WTC11 (cell line): ENCODE measurements around the gene FBLN2. TPM values are rescaled to one million over a fixed set of nuclear protein-coding genes. Genes with fewer than 3 reads are reported as not detected.

Experiments used
- ATAC-seq: fragments of 200-7000 bp; cut with Tn5 transposase; 2 replicates; pipeline ENCODE4 v1.10.0; 2021; ENCODE audit warnings: mild to moderate bottlenecking, moderate library complexity
- CTCF ChIA-PET: fragments of 300-600 bp; sonication (Branson Sonifier 250); formaldehyde crosslinking; loops from one replicate; lab custom pipeline; 2021; ENCODE audit warnings: antibody characterized with exemption; lab: Charles Lee
- POLR2A ChIA-PET: fragments of 350-600 bp; sonication (Branson Sonifier 250); formaldehyde crosslinking; loops from one replicate; lab custom pipeline; 2021; ENCODE audit warnings: antibody characterized with exemption; lab: Charles Lee
- DNase-seq: peaks from one replicate; pipeline ENCODE4 v3.0.0; 2021; ENCODE audit warnings: low spot score
- H3K27ac Mint-ChIP-seq: 2 replicates; pipeline ENCODE4 v1.8.0; 2021; ENCODE audit warnings: mixed read lengths
- H3K27me3 Mint-ChIP-seq: 2 replicates; pipeline ENCODE4 v1.8.0; 2021; ENCODE audit warnings: low read depth, mild to moderate bottlenecking, moderate library complexity, mixed read lengths
- H3K36me3 Mint-ChIP-seq: 2 replicates; pipeline ENCODE4 v1.8.0; 2021; ENCODE audit warnings: mixed read lengths
- H3K4me1 Mint-ChIP-seq: 2 replicates; pipeline ENCODE4 v1.8.0; 2022; ENCODE audit warnings: mixed read lengths
- H3K4me3 Mint-ChIP-seq: 2 replicates; pipeline ENCODE4 v1.8.0; 2021; ENCODE audit warnings: mild to moderate bottlenecking, moderate library complexity, mixed read lengths
- H3K9me3 Mint-ChIP-seq: 2 replicates; pipeline ENCODE4 v1.8.0; 2021; ENCODE audit warnings: mixed read lengths
- AR ChIP-seq: fragments of 250-450 bp; sonication (Bioruptor Pico); IDR thresholded peaks from 2 replicates; pipeline ENCODE4 v1.9.0; 2021; ENCODE audit warnings: mild to moderate bottlenecking
- ATF2 ChIP-seq: sonication (generic); formaldehyde crosslinking; IDR thresholded peaks from 2 replicates; pipeline ENCODE4 v1.8.1; 2022; ENCODE audit warnings: low read depth, missing genetic modification reagents, borderline replicate concordance
- ATF3 ChIP-seq: sonication (generic); formaldehyde crosslinking; conservative IDR thresholded peaks from 2 replicates; pipeline ENCODE4 v1.8.1; 2022; ENCODE audit warnings: mild to moderate bottlenecking, missing genetic modification reagents
- CREB1 ChIP-seq: sonication (generic); formaldehyde crosslinking; IDR thresholded peaks from 2 replicates; pipeline ENCODE4 v1.8.0; 2023; ENCODE audit warnings: mild to moderate bottlenecking, missing genetic modification reagents
- CREM ChIP-seq: sonication (generic); formaldehyde crosslinking; IDR thresholded peaks from 2 replicates; pipeline ENCODE4 v1.8.1; 2022; ENCODE audit warnings: mild to moderate bottlenecking, missing genetic modification reagents, moderate library complexity
- E2F4 ChIP-seq: sonication (generic); formaldehyde crosslinking; IDR thresholded peaks from 2 replicates; pipeline ENCODE4 v1.8.1; 2022; ENCODE audit warnings: low read depth, mild to moderate bottlenecking, moderate library complexity, missing genetic modification reagents, borderline replicate concordance
- E2F5 ChIP-seq: sonication (generic); formaldehyde crosslinking; IDR thresholded peaks from 2 replicates; pipeline ENCODE4 v1.8.1; 2022; ENCODE audit warnings: mild to moderate bottlenecking, moderate library complexity, missing genetic modification reagents
- GTF2I ChIP-seq: fragments of 250-450 bp; sonication (Bioruptor Pico); conservative IDR thresholded peaks from 2 replicates; pipeline ENCODE4 v1.4.0; 2021; ENCODE audit warnings: mild to moderate bottlenecking
- KAT7 ChIP-seq: sonication (generic); formaldehyde crosslinking; IDR thresholded peaks from 2 replicates; pipeline ENCODE4 v1.8.1; 2023; ENCODE audit warnings: missing genetic modification reagents, mild to moderate bottlenecking, borderline replicate concordance
- MLX ChIP-seq: sonication (generic); formaldehyde crosslinking; IDR thresholded peaks from 2 replicates; pipeline ENCODE4 v1.8.1; 2023; ENCODE audit warnings: mild to moderate bottlenecking, missing genetic modification reagents, moderate library complexity
- MYBL2 ChIP-seq: sonication (generic); formaldehyde crosslinking; IDR thresholded peaks from 2 replicates; pipeline ENCODE4 v1.8.1; 2023; ENCODE audit warnings: mild to moderate bottlenecking, moderate library complexity, missing genetic modification reagents
- NFYB ChIP-seq: sonication (generic); formaldehyde crosslinking; conservative IDR thresholded peaks from 2 replicates; pipeline ENCODE4 v1.8.0; 2022; ENCODE audit warnings: low read depth, missing genetic modification reagents
- NR2C2 ChIP-seq: sonication (generic); formaldehyde crosslinking; IDR thresholded peaks from 2 replicates; pipeline ENCODE4 v1.8.0; 2022; ENCODE audit warnings: mild to moderate bottlenecking, missing genetic modification reagents
- OVOL2 ChIP-seq: fragments of 250-450 bp; sonication (Bioruptor Pico); IDR thresholded peaks from 2 replicates; pipeline ENCODE4 v1.9.0; 2021; ENCODE audit warnings: mild to moderate bottlenecking, borderline replicate concordance
- SP1 ChIP-seq: sonication (generic); formaldehyde crosslinking; conservative IDR thresholded peaks from 2 replicates; pipeline ENCODE4 v1.8.1; 2022; ENCODE audit warnings: missing genetic modification reagents
- STAT6 ChIP-seq: sonication (generic); formaldehyde crosslinking; conservative IDR thresholded peaks from 2 replicates; pipeline ENCODE4 v1.8.1; 2023; ENCODE audit warnings: mild to moderate bottlenecking, low read depth, missing genetic modification reagents, moderate library complexity
- ZMAT4 ChIP-seq: fragments of 250-450 bp; sonication (Bioruptor Pico); IDR thresholded peaks from 2 replicates; pipeline ENCODE4 v1.9.0; 2021; ENCODE audit warnings: mild to moderate bottlenecking
- ZNF416 ChIP-seq: fragments of 250-450 bp; sonication (Bioruptor Pico); IDR thresholded peaks from 2 replicates; pipeline ENCODE4 v1.9.0; 2021; ENCODE audit warnings: mild to moderate bottlenecking, inconsistent platforms
- total RNA-seq: library from RNA; stranded (reverse); gene quantifications from 3 replicates; pipeline ENCODE4 v1.2.3, GENCODE V29; 2021

The FBLN2 gene
- total RNA-seq, 1 experiment from 2014 or later, result 20.7 TPM

GRCh38 chr3:13557926-13558325, 9.0 kb downstream of the FBLN2 start (continued):
- no peak for TF ChIP-seq ZNF416 (CRISPR knock-in tag)

GRCh38 chr3:13558651-13559050, 9.7 kb downstream of the FBLN2 start:
- POLR2A ChIA-PET, result no interaction called here
- no peaks in the 10 kb centered on the region for H3K36me3 Mint-ChIP-seq
- CTCF ChIA-PET, result interaction anchor here (1.1 to 1.5 kb wide), 3 partner anchors 62 to 90 kb away, joined by 3 to 4 read pairs (median 3); no protein-coding TSS in a partner anchor
- TF ChIP-seq E2F5 (CRISPR knock-in tag) (no peak), ZMAT4 (CRISPR knock-in tag) (no peak), STAT6 (no peak), CREB1 (CRISPR knock-in tag) (no peak), OVOL2 (CRISPR knock-in tag) (no peak), AR (CRISPR knock-in tag) (no peak), NFYB (CRISPR knock-in tag) (no peak)
- H3K4me3 Mint-ChIP-seq, result no peak overlapping the region
- no peak overlapping the region for H3K27ac Mint-ChIP-seq
- no peak for ATAC-seq
- no peaks in the 10 kb centered on the region for H3K27me3 Mint-ChIP-seq
- no peak for DNase-seq
- H3K9me3 Mint-ChIP-seq, result no peaks in the 10 kb centered on the region
- H3K4me1 Mint-ChIP-seq, result peaks cover 16% of the 10 kb centered on the region

- ChIA-PET CTCF (interaction anchor here (0.8 to 1.5 kb wide), 4 partner anchors 9 to 89 kb away, joined by 3 to 4 read pairs (median 3); no protein-coding TSS in a partner anchor), POLR2A (interaction anchor here (1.0 kb wide), 1 partner anchor 464 kb away, joined by 3 read pairs; no protein-coding TSS in a partner anchor)
- no peaks in the 10 kb centered on the region for H3K27me3 Mint-ChIP-seq
- DNase-seq (no peak), ATAC-seq (no peak)
- H3K4me1 Mint-ChIP-seq, result peaks cover 21% of the 10 kb centered on the region
- H3K9me3 Mint-ChIP-seq, result no peaks in the 10 kb centered on the region
- no peak overlapping the region for H3K4me3 Mint-ChIP-seq
- no peaks in the 10 kb centered on the region for H3K36me3 Mint-ChIP-seq
- H3K27ac Mint-ChIP-seq, result no peak overlapping the region; the same call in 1 of the 2 replicates
- TF ChIP-seq KAT7 (no peak), MLX (no peak), NFYB (CRISPR knock-in tag) (no peak), OVOL2 (CRISPR knock-in tag) (no peak), CREM (CRISPR knock-in tag) (no peak), SP1 (no peak), GTF2I (CRISPR knock-in tag) (no peak), E2F4 (no peak), ATF3 (CRISPR knock-in tag) (no peak), E2F5 (CRISPR knock-in tag) (no peak), MYBL2 (CRISPR knock-in tag) (no peak), NR2C2 (CRISPR knock-in tag) (no peak), ATF2 (CRISPR knock-in tag) (no peak)
Measured at GRCh38 chr3:13559764-13560525, 11.0 kb downstream of the FBLN2 start.
